Measurements from ENCODE around the gene PAPOLG.

Gene PAPOLG

DNA sequence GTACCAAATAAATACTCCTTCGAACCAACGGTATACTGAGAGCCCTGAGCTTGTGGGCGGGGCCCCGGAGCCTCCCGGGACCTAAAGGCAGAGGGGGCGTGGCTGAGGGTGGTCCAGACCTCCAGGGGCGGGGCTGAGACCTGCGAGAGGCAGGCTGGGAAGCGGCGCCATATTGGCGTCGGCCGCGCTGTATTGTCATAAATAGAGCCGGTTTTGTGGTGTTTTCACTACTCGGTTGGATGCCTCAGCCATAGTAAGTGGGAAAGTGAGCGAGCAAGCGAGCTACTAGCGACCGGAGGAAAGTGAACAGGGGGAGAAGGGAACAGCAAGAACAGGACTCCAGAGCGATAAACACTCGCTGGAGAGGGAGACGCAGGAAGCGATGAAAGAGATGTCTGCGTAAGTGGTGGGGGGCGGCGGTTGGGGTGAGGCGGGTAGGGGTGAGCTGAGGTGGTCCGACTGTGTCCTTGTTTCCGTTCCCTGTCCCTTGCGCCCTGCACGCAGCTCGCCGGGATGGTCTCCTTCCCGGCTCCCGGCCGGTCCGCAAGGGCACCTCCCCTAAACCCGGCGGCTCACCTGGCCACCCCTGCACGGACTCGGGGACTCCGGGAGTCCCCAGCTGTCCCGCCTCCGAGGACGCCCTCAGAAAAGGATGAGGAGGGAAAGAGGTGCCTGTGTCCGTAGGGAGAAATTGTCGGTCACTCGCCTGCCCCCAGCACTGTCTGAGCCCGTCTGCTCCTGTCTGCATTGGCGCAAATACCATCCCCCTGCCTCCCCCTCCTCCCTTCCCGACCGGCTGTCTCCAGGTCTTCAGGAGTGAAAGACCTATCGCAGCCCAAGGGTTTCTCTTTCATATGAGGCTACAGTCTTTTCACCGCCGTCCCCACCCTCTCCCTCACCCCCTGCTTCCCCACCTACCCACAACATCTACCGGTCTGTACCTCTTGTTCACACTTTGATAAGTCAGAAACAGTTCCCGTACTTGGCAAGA is at the start of gene PAPOLG:
Gene PAPOLG, plus strand, starts transcription at position 172 of the 991 bp plus-strand sequence. Its CDS starts 211 bp downstream, at position 383.
- DNase-seq, result peak; percentile 98

- peak; percentile 92 for DNase-seq
Measured at GRCh38 chr2:60707750-60708371, 48.2 kb upstream of the PAPOLG start.

GRCh38 chr2:60708630-60709320 is 47.3 kb upstream of the PAPOLG start:
- DNase-seq, result no peak

DNA sequence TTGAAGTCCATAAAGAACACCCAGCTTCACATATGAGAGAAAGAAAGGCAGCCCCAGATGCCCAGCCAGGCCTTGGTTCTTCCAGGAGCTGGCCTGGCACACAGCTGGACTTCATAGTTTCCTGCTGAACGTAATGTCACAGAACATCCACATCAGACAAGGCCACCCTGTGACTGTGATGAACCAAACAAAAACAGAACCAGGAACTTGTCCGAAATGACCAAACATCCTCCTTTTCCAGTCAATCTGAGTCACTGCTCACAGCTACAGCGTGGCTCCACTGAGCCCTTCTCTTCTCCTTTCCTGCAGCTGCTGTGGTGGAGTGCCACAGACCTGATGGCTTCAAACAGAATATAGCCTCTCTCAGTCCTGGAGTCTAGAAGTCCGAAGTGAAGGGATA is 45.4 kb upstream of the PAPOLG start:
- DNase-seq, result peak; percentile 95

- peak; percentile 49 for DNase-seq
Measured at GRCh38 chr2:60715561-60715960, 40.5 kb upstream of the PAPOLG start.

DNA sequence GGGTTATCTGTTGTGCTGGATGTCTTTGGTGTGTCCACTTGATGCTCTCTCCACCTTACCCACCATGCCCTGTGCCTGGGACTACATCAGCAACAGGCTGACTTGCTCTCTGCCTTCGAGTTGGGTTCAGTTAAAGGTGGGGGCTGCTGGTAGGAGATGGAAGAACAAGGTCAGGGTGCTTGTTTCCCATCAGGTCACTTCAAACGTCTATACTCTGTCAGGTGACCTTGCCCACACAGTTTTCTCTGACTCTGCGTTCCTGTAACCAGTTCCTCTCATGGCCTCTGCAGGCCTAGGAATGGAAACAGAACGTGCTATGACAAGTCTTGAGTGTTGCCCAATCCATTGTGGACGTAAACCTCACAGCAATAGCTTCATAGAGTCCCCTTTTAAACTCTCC is 38.4 kb upstream of the PAPOLG start:
- peak; percentile 93 for DNase-seq

DNA sequence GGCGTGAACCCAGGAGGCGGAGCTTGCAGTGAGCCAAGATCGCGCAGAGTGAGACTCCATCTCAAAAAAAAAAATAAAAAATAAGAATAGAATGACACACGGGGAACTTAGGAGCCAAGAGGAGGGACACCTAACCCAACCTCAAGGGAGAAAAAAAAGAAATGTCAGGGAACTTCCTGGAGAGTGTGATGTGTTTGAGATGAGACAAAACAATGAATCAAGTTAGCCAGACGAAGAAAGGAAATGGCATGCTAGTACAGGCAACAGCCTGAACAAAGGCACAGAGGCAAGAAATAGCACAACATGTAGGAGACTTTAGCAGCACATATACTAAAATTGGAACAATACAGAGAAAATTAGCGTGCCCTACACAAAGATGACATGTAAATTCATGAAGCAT is 36.7 kb upstream of the PAPOLG start:
- DNase-seq, result no peak

DNA sequence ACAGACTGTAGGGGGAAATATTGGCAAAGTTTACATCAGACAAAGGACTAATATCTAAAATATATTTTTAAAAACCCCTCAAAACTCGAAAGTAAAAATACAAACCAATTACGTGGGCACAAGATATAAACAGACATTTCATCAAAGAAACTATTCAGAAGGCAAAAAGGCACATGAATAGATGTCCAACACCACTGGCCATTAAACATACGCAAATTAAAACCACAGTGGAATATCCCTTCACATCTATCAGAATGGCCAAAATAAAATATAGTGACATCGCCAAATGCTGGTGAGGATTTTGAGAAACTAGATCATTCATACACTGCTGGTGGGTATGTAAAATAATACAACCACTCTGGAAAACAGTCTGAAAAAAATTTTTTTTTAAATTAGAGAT is 30.6 kb upstream of the PAPOLG start:
- DNase-seq, result no peak

GRCh38 chr2:60728855-60729254 is 27.2 kb upstream of the PAPOLG start:
- DNase-seq, result no peak

- DNase-seq, result no peak
Measured at GRCh38 chr2:60735496-60736250, 20.4 kb upstream of the PAPOLG start.

DNA sequence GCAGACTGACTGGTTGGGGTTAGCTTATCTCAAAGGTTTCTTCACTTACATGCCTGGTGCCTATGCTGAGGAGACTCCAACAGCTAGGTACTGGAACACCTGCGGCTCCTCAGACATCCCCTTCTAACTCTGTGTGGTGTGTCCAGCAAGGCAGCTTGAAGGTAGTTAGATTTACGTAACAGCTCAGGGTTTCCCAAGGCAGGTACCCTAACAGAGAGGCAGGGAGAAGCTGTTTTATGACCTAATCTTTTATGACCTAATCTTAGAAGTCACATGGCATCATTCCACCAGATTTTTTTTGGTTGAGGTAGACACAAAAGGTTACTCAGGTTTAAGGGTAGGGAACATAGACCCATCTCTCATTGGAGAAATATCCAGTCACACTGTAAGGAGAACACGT is 17.4 kb upstream of the PAPOLG start:
- DNase-seq, result no peak

- DNase-seq, result no peak
Measured at GRCh38 chr2:60739156-60739555, 16.9 kb upstream of the PAPOLG start.

- DNase-seq, result peak; percentile 31
Measured at GRCh38 chr2:60741576-60741975, 14.5 kb upstream of the PAPOLG start.

- DNase-seq, result no peak
Measured at GRCh38 chr2:60742419-60742818, 13.6 kb upstream of the PAPOLG start.

GRCh38 chr2:60745330-60745729 is 10.7 kb upstream of the PAPOLG start:
- DNase-seq, result peak; percentile 19

- peak; percentile 50 for DNase-seq
Measured at GRCh38 chr2:60745761-60746160, 10.3 kb upstream of the PAPOLG start.

DNA sequence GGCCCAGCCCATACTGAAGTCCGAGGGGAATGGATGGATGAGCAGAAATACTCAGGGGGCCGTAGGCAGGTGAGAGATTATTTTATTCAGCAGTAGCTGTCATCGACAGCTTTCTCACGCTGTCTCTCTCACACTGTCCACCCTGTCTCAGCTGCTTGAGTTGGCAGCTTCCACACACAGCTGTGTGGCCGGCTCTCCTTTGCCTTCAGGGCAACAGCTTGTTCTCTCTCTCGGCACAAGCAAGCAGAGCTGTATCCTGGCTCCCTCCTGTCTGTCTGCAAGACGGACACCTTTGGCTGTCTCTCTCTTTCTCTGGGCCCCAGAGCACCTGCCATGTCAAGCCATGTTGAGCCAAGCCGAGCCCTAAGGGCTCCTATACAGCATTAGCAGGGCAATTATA is 9.8 kb upstream of the PAPOLG start:
- DNase-seq, result no peak

GRCh38 chr2:60759654-60760053 is 3.6 kb downstream of the PAPOLG start:
- no peak for DNase-seq

DNA sequence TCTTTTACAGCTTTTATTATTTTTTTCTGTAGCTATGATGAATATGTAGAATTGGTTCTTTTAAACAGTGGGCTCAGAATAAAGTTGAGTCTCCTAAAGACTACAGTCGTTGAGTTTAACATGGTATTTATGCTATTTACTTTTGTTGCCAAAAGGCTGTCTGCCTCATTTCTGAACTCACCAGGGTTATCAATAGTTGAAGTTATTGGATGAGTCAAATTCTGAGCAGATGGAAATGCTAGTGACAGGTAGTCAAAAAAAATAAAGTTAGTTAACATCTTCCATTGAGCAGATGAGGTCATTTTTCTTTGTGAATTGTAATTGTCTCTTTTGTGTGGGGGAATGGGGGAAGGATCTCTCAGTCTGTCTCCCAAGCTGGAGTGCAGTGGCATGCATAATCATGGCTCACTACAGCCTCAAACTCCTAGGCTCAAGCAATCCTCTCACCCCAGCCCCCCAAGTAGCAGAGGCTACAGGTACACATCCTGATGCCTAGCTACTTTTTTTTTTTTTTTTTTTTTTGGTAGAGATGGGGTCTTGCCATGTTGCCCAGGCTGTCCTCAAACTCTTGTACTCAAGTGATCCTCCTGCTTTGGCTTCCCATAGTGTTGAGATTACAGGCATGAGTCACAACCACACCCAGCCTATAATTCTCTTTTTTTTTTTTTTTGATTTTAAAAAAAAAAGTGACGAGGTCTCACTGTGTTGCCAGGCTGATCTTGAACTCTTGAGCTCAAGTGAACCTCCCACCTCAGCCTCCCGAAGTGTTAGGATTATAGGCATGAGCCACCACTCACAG is 8.9 kb downstream of the PAPOLG start:
- DNase-seq, result no peak

DNA sequence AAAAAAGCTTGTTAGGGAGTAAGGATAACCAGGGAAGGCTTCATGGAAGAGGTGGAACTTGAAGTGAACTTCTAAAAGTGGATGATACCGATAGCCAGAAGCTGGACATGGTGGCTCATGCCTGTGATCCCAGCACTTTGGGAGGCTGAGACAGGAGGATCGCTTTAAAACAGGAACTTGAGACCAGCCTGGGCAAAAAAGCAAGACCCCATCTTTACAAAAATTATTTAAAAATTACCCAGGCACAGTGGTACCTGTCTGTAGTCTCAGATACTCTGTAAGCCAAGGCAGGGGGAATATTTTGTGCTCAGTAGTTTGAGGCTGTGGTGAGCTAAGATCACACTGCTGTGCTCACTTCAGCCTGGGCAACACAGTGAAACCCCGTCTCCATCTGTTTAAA is 10.2 kb downstream of the PAPOLG start:
- no peak for DNase-seq

DNA sequence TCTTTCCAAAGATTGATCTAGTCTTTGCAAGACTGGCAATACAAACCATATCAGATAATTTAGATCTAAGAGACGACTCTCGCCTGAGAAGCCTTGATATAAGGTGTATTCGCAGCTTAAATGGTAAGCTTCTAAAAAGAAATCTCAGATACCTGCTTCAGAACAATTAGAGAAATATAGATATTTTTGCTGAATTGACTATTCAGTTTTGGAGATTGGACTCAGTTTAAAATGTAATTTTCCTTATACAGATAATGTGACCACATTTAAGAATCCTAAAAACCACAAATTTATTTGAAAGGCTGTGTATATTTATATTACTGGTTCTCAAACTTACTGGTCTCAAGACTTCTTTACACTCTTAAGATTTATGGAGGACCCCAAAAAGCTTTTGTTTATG is 15.4 kb downstream of the PAPOLG start:
- DNase-seq, result no peak
